IMR-90 (cell line): ENCODE data around the gene RANBP9. TPM values are rescaled to one million over a fixed set of nuclear protein-coding genes. Genes with fewer than 3 reads are reported as not detected.

Source experiments
- ATAC-seq: fragments of 200-7000 bp; cut with Tn5 transposase; 2 replicates; pipeline ENCODE4 v1.9.1; 2020; ENCODE audit warnings: low read depth, mild to moderate bottlenecking, moderate library complexity
- BruUV-seq: library from RNA; stranded (reverse); fragments of 400-500 nt; replicated peaks from 2 replicates; lab custom pipeline; 2021; lab: Mats Ljungman, UMichigan
- CTCF ChIA-PET: fragments of 300-600 bp; formaldehyde crosslinking; extraction: SDS; loops from one replicate; lab custom pipeline; 2021; ENCODE audit warnings: antibody characterized with exemption; lab: Yijun Ruan, JAX
- POLR2A ChIA-PET: fragments of 300-600 bp; sonication (Branson Sonifier 250); formaldehyde crosslinking; loops from one replicate; lab custom pipeline; 2022; ENCODE audit warnings: antibody characterized with exemption; ENCODE audit not compliant: unreplicated experiment; lab: Charles Lee
- DNase-seq: peaks from one replicate; pipeline ENCODE4 v3.0.0; 2013
- H2AFZ ChIP-seq: replicated peaks from 2 replicates; pipeline ENCODE3; 2013; ENCODE audit warnings: low read length, mild to moderate bottlenecking; ENCODE audit not compliant: poor library complexity
- H2AK5ac ChIP-seq: 2 replicates; pipeline ENCODE4 v1.6.1; 2013; ENCODE audit warnings: low read depth, low read length, inconsistent platforms
- H2AK9ac ChIP-seq: replicated peaks from 2 replicates; pipeline ENCODE3; 2013; ENCODE audit warnings: mild to moderate bottlenecking, low read depth, low read length, moderate library complexity; ENCODE audit not compliant: poor library complexity
- H2BK120ac ChIP-seq: 2 replicates; pipeline ENCODE4 v1.6.1; 2013; ENCODE audit warnings: low read depth, low read length, inconsistent platforms
- H2BK15ac ChIP-seq: 3 replicates; pipeline ENCODE4 v1.6.1; 2013; ENCODE audit warnings: low read depth, low read length, inconsistent platforms
- H2BK20ac ChIP-seq: 2 replicates; pipeline ENCODE4 v1.6.1; 2013; ENCODE audit warnings: low read depth, mild to moderate bottlenecking, inconsistent platforms, low read length, moderate library complexity
- H2BK5ac ChIP-seq: 2 replicates; pipeline ENCODE4 v1.6.1; 2013; ENCODE audit warnings: mild to moderate bottlenecking, low read depth, low read length, inconsistent platforms; ENCODE audit not compliant: poor library complexity, severe bottlenecking
- H3K14ac ChIP-seq: replicated peaks from 2 replicates; pipeline ENCODE4 v1.6.1; 2013; ENCODE audit warnings: low read depth, low read length, inconsistent platforms
- H3K18ac ChIP-seq: 2 replicates; pipeline ENCODE4 v1.6.1; 2013; ENCODE audit warnings: low read depth, low read length, control low read depth
- H3K23ac ChIP-seq: 2 replicates; pipeline ENCODE4 v1.6.1; 2013; ENCODE audit warnings: low read depth, low read length, inconsistent platforms
- H3K27ac ChIP-seq: 2 replicates; pipeline ENCODE4 v1.5.1; 2013; ENCODE audit warnings: mild to moderate bottlenecking, control low read depth, low read length; ENCODE audit not compliant: insufficient read depth
- H3K27me3 ChIP-seq: 2 replicates; pipeline ENCODE4 v1.6.1; 2013; ENCODE audit warnings: low read length; ENCODE audit not compliant: control insufficient read depth, insufficient read depth
- H3K36me3 ChIP-seq: 2 replicates; pipeline ENCODE4 v1.6.1; 2013; ENCODE audit warnings: low read length, mixed read lengths; ENCODE audit not compliant: control insufficient read depth, insufficient read depth
- H3K4ac ChIP-seq: 2 replicates; pipeline ENCODE4 v1.6.1; 2013; ENCODE audit warnings: low read depth, low read length, inconsistent platforms
- H3K4me1 ChIP-seq: 2 replicates; pipeline ENCODE4 v1.6.1; 2013; ENCODE audit warnings: low read length, mixed read lengths; ENCODE audit not compliant: control insufficient read depth, insufficient read depth
- H3K4me2 ChIP-seq: 2 replicates; pipeline ENCODE4 v1.6.1; 2013; ENCODE audit warnings: low read depth, mild to moderate bottlenecking, control low read depth, low read length, moderate library complexity
- H3K4me3 ChIP-seq: 2 replicates; pipeline ENCODE4 v1.5.1; 2013; ENCODE audit warnings: low read depth, mild to moderate bottlenecking, control low read depth, low read length, moderate library complexity; ENCODE audit not compliant: insufficient read depth
- H3K56ac ChIP-seq: 2 replicates; pipeline ENCODE4 v1.6.1; 2013; ENCODE audit warnings: low read length, inconsistent platforms; ENCODE audit not compliant: insufficient read depth; ENCODE audit errors: extremely low read depth
- H3K79me1 ChIP-seq, 2 experiments: 2 replicates each; pipeline ENCODE4 v1.6.1; 2013; ENCODE audit warnings: low read length in 2 of 2, inconsistent platforms in 1 of 2, low read depth in 1 of 2
- H3K9ac ChIP-seq: 2 replicates; pipeline ENCODE4 v1.6.1; 2013; ENCODE audit warnings: low read depth, low read length, control low read depth
- H3K9me1 ChIP-seq: 2 replicates; pipeline ENCODE4 v1.6.1; 2013; ENCODE audit warnings: low read length, inconsistent platforms; ENCODE audit not compliant: insufficient read depth
- H3K9me3 ChIP-seq: 2 replicates; pipeline ENCODE4 v1.6.1; 2013; ENCODE audit warnings: low read length; ENCODE audit not compliant: control insufficient read depth, insufficient read depth
- H4K20me1 ChIP-seq: 2 replicates; pipeline ENCODE4 v1.6.1; 2013; ENCODE audit warnings: low read length, inconsistent platforms; ENCODE audit not compliant: insufficient read depth
- H4K5ac ChIP-seq: 2 replicates; pipeline ENCODE4 v1.6.1; 2013; ENCODE audit warnings: mild to moderate bottlenecking, low read depth, low read length, control low read depth
- H4K8ac ChIP-seq, 2 experiments: 2 replicates each; pipeline ENCODE4 v1.6.1; 2013; ENCODE audit warnings: low read depth in 2 of 2, low read length in 2 of 2, control low read depth in 1 of 2, inconsistent platforms in 1 of 2
- H4K91ac ChIP-seq: 2 replicates; pipeline ENCODE4 v1.6.1; 2013; ENCODE audit warnings: low read depth, low read length, inconsistent platforms; ENCODE audit not compliant: insufficient read depth
- CEBPB ChIP-seq: IDR thresholded peaks from 2 replicates; pipeline ENCODE4 v1.6.1; 2012; ENCODE audit warnings: low read depth, low read length, improper control_type of control experiment
- ELK1 ChIP-seq: fragments of 150-350 bp; IDR thresholded peaks from 2 replicates; pipeline ENCODE4 v1.6.1; 2016; ENCODE audit warnings: low read depth, mild to moderate bottlenecking, low read length, moderate library complexity, borderline replicate concordance
- FOS ChIP-seq: fragments of 150-350 bp; IDR thresholded peaks from 2 replicates; pipeline ENCODE4 v1.6.1; 2016; ENCODE audit warnings: low read depth, low read length
- MAFK ChIP-seq: IDR thresholded peaks from 2 replicates; pipeline ENCODE4 v1.6.1; 2012; ENCODE audit warnings: low read depth, low read length, improper control_type of control experiment
- MAZ ChIP-seq: IDR thresholded peaks from 2 replicates; pipeline ENCODE4 v1.6.1; 2012; ENCODE audit warnings: low read depth, mild to moderate bottlenecking, low read length, improper control_type of control experiment, moderate library complexity, borderline replicate concordance
- NFE2L2 ChIP-seq: fragments of 150-350 bp; IDR thresholded peaks from 2 replicates; pipeline ENCODE4 v1.6.1; 2016; ENCODE audit warnings: low read depth, mild to moderate bottlenecking, low read length
- POLR2A ChIP-seq: IDR thresholded peaks from 2 replicates; pipeline ENCODE4 v1.6.1; 2012; ENCODE audit warnings: mild to moderate bottlenecking, low read depth, low read length
- RAD21 ChIP-seq: IDR thresholded peaks from 2 replicates; pipeline ENCODE4 v1.6.1; 2012; ENCODE audit warnings: low read length, improper control_type of control experiment
- RCOR1 ChIP-seq: IDR thresholded peaks from 2 replicates; pipeline ENCODE4 v1.6.1; 2012; ENCODE audit warnings: mild to moderate bottlenecking, low read length, improper control_type of control experiment; ENCODE audit not compliant: insufficient replicate concordance
- SMC3 ChIP-seq: fragments of 150-350 bp; IDR thresholded peaks from 2 replicates; pipeline ENCODE4 v1.6.1; 2016; ENCODE audit warnings: low read depth, mild to moderate bottlenecking, antibody characterized with exemption, low read length, moderate library complexity
- whole genome bisulfite sequencing, 2 experiments: methylation state at CpG; one replicate each; pipeline versions ENCODE4 v1.1.5 to v1.1.7; 2013; ENCODE audit warnings: missing lambda C conversion rate in 2 of 2; ENCODE audit not compliant: insufficient read length in 1 of 2; ENCODE audit errors: extremely low coverage in 2 of 2; 5-methylcytosine and 5-hydroxymethylcytosine counted together
- dilution Hi-C: fragments of 300-500 bp; cut with HindIII; formaldehyde crosslinking; loops from one replicate; pipeline ENCODE4 v1.14.3; 2018; ENCODE audit warnings: low sequenced_read_pairs; ENCODE audit not compliant: unreplicated experiment
- in situ Hi-C: fragments of 300-500 bp; cut with MboI; formaldehyde crosslinking; loops from 3 replicates; pipeline ENCODE4 v1.14.3; 2019; ENCODE audit warnings: low sequenced_read_pairs, inconsistent platforms, mixed read lengths
- intact Hi-C: fragments of 100-400 bp; cut with micrococcal nuclease; formaldehyde crosslinking; loops from 2 replicates; pipeline ENCODE4 v1.10.0; 2022
- polyA plus RNA-seq, 3 experiments: library from polyadenylated mRNA; depleted of rRNA; stranded (reverse); fragments of >200 nt; gene quantifications; 2 replicates each; pipeline ENCODE4 v1.2.3, GENCODE V29; 2012; ENCODE audit warnings: low replicate concordance in 1 of 3
- total RNA-seq: library from RNA; depleted of rRNA; stranded (reverse); fragments of >200 nt; gene quantifications from 2 replicates; pipeline ENCODE4 v1.2.3, GENCODE V29; 2012
- TF ChIP-seq, protein P1 (sequence below): conservative IDR thresholded peaks from 2 replicates; pipeline ENCODE4 v1.5.1; 2012; ENCODE audit warnings: mild to moderate bottlenecking, low read depth, low read length, improper control_type of control experiment
- TF ChIP-seq, protein P2 (sequence below): fragments of 150-350 bp; IDR thresholded peaks from 2 replicates; pipeline ENCODE4 v1.6.1; 2017; ENCODE audit warnings: mild to moderate bottlenecking, antibody characterized with exemption, low read length, low read depth

The RANBP9 gene
- total and polyA plus RNA-seq, 2 of the 4 experiments (the other 2 are of a cell fraction) = 17.7 to 27.8 TPM

GRCh38 chr6:13604546-13605416 is 106.9 kb downstream of the RANBP9 start:
- H3K4me3 ChIP-seq = no peak overlapping the region
- H3K18ac ChIP-seq = no peak overlapping the region
- ATAC-seq (no peak), DNase-seq (no peak)
- H2AFZ ChIP-seq = no peak overlapping the region
- no peak overlapping the region for H2AK5ac ChIP-seq
- no peak overlapping the region for H4K5ac ChIP-seq
- dilution Hi-C loops = no loop called here
- no peak overlapping the region for H2AK9ac ChIP-seq
- H4K91ac ChIP-seq = no peak overlapping the region
- H3K4ac ChIP-seq = no peak overlapping the region
- BruUV-seq = no TSS peak
- intact Hi-C loops = no loop called here
- in situ Hi-C loops = no loop called here
- no peak overlapping the region for H2BK120ac ChIP-seq
- ChIA-PET CTCF (no interaction called here), POLR2A (no interaction called here)
- H3K36me3 ChIP-seq = peaks cover 6% of the 10 kb centered on the region; the same call in 1 of the 2 replicates
- H3K4me2 ChIP-seq = no peak overlapping the region
- no peak overlapping the region for H3K9ac ChIP-seq
- H3K4me1 ChIP-seq = no peaks in the 10 kb centered on the region
- no peaks in the 10 kb centered on the region for H3K9me1 ChIP-seq
- no peak for TF ChIP-seq POLR2A
- TF ChIP-seq SMC3 = no peak
- TF ChIP-seq FOS = no peak
- TF ChIP-seq NFE2L2 = no peak
- TF ChIP-seq CEBPB = no peak
- no peak for TF ChIP-seq MAZ
- TF ChIP-seq, protein P1, sequence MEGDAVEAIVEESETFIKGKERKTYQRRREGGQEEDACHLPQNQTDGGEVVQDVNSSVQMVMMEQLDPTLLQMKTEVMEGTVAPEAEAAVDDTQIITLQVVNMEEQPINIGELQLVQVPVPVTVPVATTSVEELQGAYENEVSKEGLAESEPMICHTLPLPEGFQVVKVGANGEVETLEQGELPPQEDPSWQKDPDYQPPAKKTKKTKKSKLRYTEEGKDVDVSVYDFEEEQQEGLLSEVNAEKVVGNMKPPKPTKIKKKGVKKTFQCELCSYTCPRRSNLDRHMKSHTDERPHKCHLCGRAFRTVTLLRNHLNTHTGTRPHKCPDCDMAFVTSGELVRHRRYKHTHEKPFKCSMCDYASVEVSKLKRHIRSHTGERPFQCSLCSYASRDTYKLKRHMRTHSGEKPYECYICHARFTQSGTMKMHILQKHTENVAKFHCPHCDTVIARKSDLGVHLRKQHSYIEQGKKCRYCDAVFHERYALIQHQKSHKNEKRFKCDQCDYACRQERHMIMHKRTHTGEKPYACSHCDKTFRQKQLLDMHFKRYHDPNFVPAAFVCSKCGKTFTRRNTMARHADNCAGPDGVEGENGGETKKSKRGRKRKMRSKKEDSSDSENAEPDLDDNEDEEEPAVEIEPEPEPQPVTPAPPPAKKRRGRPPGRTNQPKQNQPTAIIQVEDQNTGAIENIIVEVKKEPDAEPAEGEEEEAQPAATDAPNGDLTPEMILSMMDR = no peak
- no peak for TF ChIP-seq RAD21
- TF ChIP-seq RCOR1 = no peak
- no peak for TF ChIP-seq MAFK
- no peak for TF ChIP-seq ELK1
- TF ChIP-seq, protein P2, sequence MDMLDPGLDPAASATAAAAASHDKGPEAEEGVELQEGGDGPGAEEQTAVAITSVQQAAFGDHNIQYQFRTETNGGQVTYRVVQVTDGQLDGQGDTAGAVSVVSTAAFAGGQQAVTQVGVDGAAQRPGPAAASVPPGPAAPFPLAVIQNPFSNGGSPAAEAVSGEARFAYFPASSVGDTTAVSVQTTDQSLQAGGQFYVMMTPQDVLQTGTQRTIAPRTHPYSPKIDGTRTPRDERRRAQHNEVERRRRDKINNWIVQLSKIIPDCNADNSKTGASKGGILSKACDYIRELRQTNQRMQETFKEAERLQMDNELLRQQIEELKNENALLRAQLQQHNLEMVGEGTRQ = no peak
- no peak overlapping the region for H2BK20ac ChIP-seq
- no peak overlapping the region for H3K27ac ChIP-seq
- no peak overlapping the region for H4K8ac ChIP-seq
- no peak overlapping the region for H3K23ac ChIP-seq
- H3K79me1 ChIP-seq = no peaks in the 10 kb centered on the region
- no peak overlapping the region for H2BK15ac ChIP-seq
- no peaks in the 10 kb centered on the region for H4K20me1 ChIP-seq
- no CpG with 5 or more reads among the region's 2 CpGs for WGBS, 2 experiments
- no peaks in the 10 kb centered on the region for H3K9me3 ChIP-seq
- no peak overlapping the region for H3K56ac ChIP-seq
- no peaks in the 10 kb centered on the region for H3K27me3 ChIP-seq
- H2BK5ac ChIP-seq = no peak overlapping the region
- H3K14ac ChIP-seq = no peak overlapping the region
